CD14-positive monocyte (primary cell): Measurements from ENCODE around the gene PAWR. TPM values are rescaled to one million over a fixed set of nuclear protein-coding genes. Genes with fewer than 3 reads are reported as not detected.

Experiments
- DNase-seq, 3 donors: peaks; one replicate each; pipeline ENCODE4 v3.0.0-alpha.2; 2011 to 2022
- H2AFZ ChIP-seq: 2 replicates; pipeline ENCODE4 v1.6.0; 2012; ENCODE audit warnings: mild to moderate bottlenecking, low read depth, low read length, inconsistent platforms; ENCODE audit not compliant: insufficient read depth, poor library complexity, severe bottlenecking
- H3K27ac ChIP-seq, 2 donors: 1 replicate in 1 of 2; 2 replicates in 1 of 2; pipeline ENCODE4 v1.5.1; 2012 to 2013; ENCODE audit warnings: low read length in 2 of 2, control low read depth in 1 of 2, inconsistent platforms in 1 of 2, low read depth in 1 of 2, mild to moderate bottlenecking in 1 of 2
- H3K27me3 ChIP-seq, 2 donors: one replicate each; pipeline versions ENCODE4 v1.6.0 to v1.6.1; 2011 to 2013; ENCODE audit warnings: low read length in 2 of 2; ENCODE audit not compliant: control insufficient read depth in 2 of 2, insufficient read depth in 2 of 2
- H3K36me3 ChIP-seq, 2 donors: replicated peaks in 1 of 2; 1 replicate in 1 of 2; 2 replicates in 1 of 2; pipeline versions ENCODE4 v1.5.1 to v1.6.1; 2012 to 2013; ENCODE audit warnings: low read length in 2 of 2, control low read depth in 1 of 2, inconsistent platforms in 1 of 2, mild to moderate bottlenecking in 1 of 2; ENCODE audit not compliant: insufficient read depth in 2 of 2, control insufficient read depth in 1 of 2
- H3K4me1 ChIP-seq, 2 donors: 1 replicate in 1 of 2; 2 replicates in 1 of 2; pipeline versions ENCODE4 v1.5.1 to v1.6.1; 2012 to 2013; ENCODE audit warnings: low read length in 2 of 2, control low read depth in 1 of 2, inconsistent platforms in 1 of 2, mild to moderate bottlenecking in 1 of 2, moderate library complexity in 1 of 2; ENCODE audit not compliant: insufficient read depth in 2 of 2, control insufficient read depth in 1 of 2
- H3K4me2 ChIP-seq: replicated peaks from 2 replicates; pipeline ENCODE3; 2012; ENCODE audit warnings: low read length, moderate library complexity, mild to moderate bottlenecking; ENCODE audit not compliant: poor library complexity, severe bottlenecking; ENCODE audit errors: extremely low read depth
- H3K4me3 ChIP-seq, 3 experiments: fragments of 200-600 bp in 1 of 3; sonication (generic) in 1 of 3; replicated peaks in 1 of 3; 1 replicate in 2 of 3; 2 replicates in 1 of 3; pipeline ENCODE4 v1.5.1; 2011 to 2013; ENCODE audit warnings: low read length in 3 of 3, mild to moderate bottlenecking in 3 of 3, control low read depth in 2 of 3, low read depth in 2 of 3, inconsistent platforms in 1 of 3, moderate library complexity in 1 of 3
- H3K79me2 ChIP-seq: 2 replicates; pipeline ENCODE4 v1.6.0; 2012; ENCODE audit warnings: mild to moderate bottlenecking, control low read depth, inconsistent platforms, low read length, moderate library complexity; ENCODE audit not compliant: insufficient read depth
- H3K9ac ChIP-seq: 2 replicates; pipeline ENCODE4 v1.6.0; 2017; ENCODE audit warnings: low read length, mild to moderate bottlenecking; ENCODE audit not compliant: insufficient read depth, poor library complexity, severe bottlenecking
- H3K9me3 ChIP-seq, 2 donors: replicated peaks in 1 of 2; 1 replicate in 1 of 2; 2 replicates in 1 of 2; pipeline versions ENCODE4 v1.5.1 to v1.6.1; 2012 to 2013; ENCODE audit warnings: low read length in 2 of 2, control low read depth in 1 of 2; ENCODE audit not compliant: control insufficient read depth in 1 of 2, insufficient read depth in 1 of 2
- H4K20me1 ChIP-seq: 2 replicates; pipeline ENCODE4 v1.6.0; 2012; ENCODE audit warnings: mild to moderate bottlenecking, low read length, control low read depth, moderate library complexity; ENCODE audit not compliant: insufficient read depth
- H3K27ac Mint-ChIP-seq, 7 donors: one replicate each; pipeline ENCODE4 v1.8.0; 2020; ENCODE audit warnings: mild to moderate bottlenecking in 7 of 7, mixed read lengths in 7 of 7, moderate library complexity in 6 of 7, inconsistent platforms in 2 of 7
- H3K27me3 Mint-ChIP-seq, 3 donors: one replicate each; pipeline ENCODE4 v1.8.0; 2021 to 2022; ENCODE audit warnings: low read depth in 3 of 3, mild to moderate bottlenecking in 3 of 3, mixed read lengths in 3 of 3, moderate library complexity in 3 of 3, inconsistent platforms in 1 of 3
- H3K36me3 Mint-ChIP-seq, 2 donors: one replicate each; pipeline ENCODE4 v1.8.0; 2020; ENCODE audit warnings: mixed read lengths in 2 of 2, inconsistent platforms in 1 of 2, mild to moderate bottlenecking in 1 of 2
- H3K4me1 Mint-ChIP-seq: one replicate; pipeline ENCODE4 v1.8.0; 2020; ENCODE audit warnings: mild to moderate bottlenecking, mixed read lengths
- H3K4me3 Mint-ChIP-seq, 2 donors: one replicate each; pipeline ENCODE4 v1.8.0; 2020; ENCODE audit warnings: mild to moderate bottlenecking in 2 of 2, mixed read lengths in 2 of 2, moderate library complexity in 1 of 2
- H3K9me3 Mint-ChIP-seq, 7 donors: one replicate each; pipeline ENCODE4 v1.8.0; 2020 to 2022; ENCODE audit warnings: mixed read lengths in 7 of 7, mild to moderate bottlenecking in 6 of 7, moderate library complexity in 6 of 7, inconsistent platforms in 2 of 7
- CTCF ChIP-seq: fragments of 200-600 bp; IDR thresholded peaks from one replicate; pipeline ENCODE4 v1.8.0; 2022; ENCODE audit warnings: antibody characterized with exemption, mild to moderate bottlenecking
- WGBS: methylation state at CpG from one replicate; pipeline ENCODE4 v1.1.5; 2013; ENCODE audit warnings: missing lambda C conversion rate; ENCODE audit not compliant: insufficient coverage; 5-methylcytosine and 5-hydroxymethylcytosine counted together
- intact Hi-C, 2 donors: fragments of 100-400 bp; cut with micrococcal nuclease; formaldehyde crosslinking; loops; one replicate each; pipeline versions ENCODE4 v1.15.0 to v1.15.1; 2023
- polyA plus RNA-seq, 3 donors: library from polyadenylated mRNA; depleted of rRNA in 1 of 3; unstranded in 2 of 3; stranded (reverse) in 1 of 3; fragments of 300-500 nt in 2 of 3; fragments of >200 nt in 1 of 3; fragmentation: Illumina TruSeq in 2 of 3; gene quantifications; 1 replicate in 2 of 3; 2 replicates in 1 of 3; pipeline ENCODE4 v1.2.3, GENCODE V29; 2012 to 2021

PAWR gene
- polyA plus RNA-seq, 3 donors: 0.03 TPM; not detected in 1

- Histone ChIP-seq H3K4me2 (no peak overlapping the region), H3K27ac (no peak overlapping the region), H3K9ac (no peak overlapping the region), H3K4me1 (no peaks in the 10 kb centered on the region), H2AFZ (no peak overlapping the region), H3K4me3 (no peak overlapping the region), H3K9me3 (no peaks in the 10 kb centered on the region), H3K36me3 (no peaks in the 10 kb centered on the region), H4K20me1 (no peaks in the 10 kb centered on the region), H3K27me3 (no peaks in the 10 kb centered on the region), H3K79me2 (no peaks in the 10 kb centered on the region)
- Mint-ChIP-seq H3K4me1 (no peaks in the 10 kb centered on the region), H3K27ac (no peak overlapping the region), H3K4me3 (no peak overlapping the region), H3K27me3 (no peaks in the 10 kb centered on the region), H3K36me3 (no peaks in the 10 kb centered on the region), H3K9me3 (peaks cover 0 to 3% (median 0%) of the 10 kb centered on the region in 7 donors)
- TF ChIP-seq CTCF: no peak
- DNase-seq: no peak
- WGBS: 100% methylated on average over 1 of the region's 2 CpGs
- intact Hi-C loops: no loop called here
These were observed 46.9 kb downstream of the PAWR start for GRCh38 chr12:79643821-79644220.

- Mint-ChIP-seq H3K9me3 (peaks cover 0 to 3% (median 0%) of the 10 kb centered on the region in 7 donors), H3K27me3 (no peaks in the 10 kb centered on the region), H3K4me1 (no peaks in the 10 kb centered on the region), H3K4me3 (no peak overlapping the region), H3K36me3 (no peaks in the 10 kb centered on the region), H3K27ac (no peak overlapping the region)
- no peak for DNase-seq
- Histone ChIP-seq H3K4me2 (no peak overlapping the region), H3K79me2 (no peaks in the 10 kb centered on the region), H3K9me3 (no peaks in the 10 kb centered on the region), H3K9ac (no peak overlapping the region), H2AFZ (no peak overlapping the region), H3K27me3 (no peaks in the 10 kb centered on the region), H3K36me3 (no peaks in the 10 kb centered on the region), H3K4me3 (no peak overlapping the region), H3K4me1 (no peaks in the 10 kb centered on the region), H4K20me1 (no peaks in the 10 kb centered on the region), H3K27ac (no peak overlapping the region)
- no CpG with 5 or more reads among the region's 2 CpGs for WGBS
- intact Hi-C loops: no loop called here
- TF ChIP-seq CTCF: no peak
These were observed 52.3 kb downstream of the PAWR start for GRCh38 chr12:79638490-79638889.
